Measurements from ENCODE around the gene DLGAP4. TPM values are rescaled to one million over a fixed set of nuclear protein-coding genes. Genes with fewer than 3 reads are reported as not detected.

Gene DLGAP4
- total RNA-seq, 1 donor from 2014 or later, result 20.6 TPM

- no peak for DNase-seq
These were observed 3.5 kb downstream of the DLGAP4 start for GRCh38 chr20:36309643-36310042.

DNA sequence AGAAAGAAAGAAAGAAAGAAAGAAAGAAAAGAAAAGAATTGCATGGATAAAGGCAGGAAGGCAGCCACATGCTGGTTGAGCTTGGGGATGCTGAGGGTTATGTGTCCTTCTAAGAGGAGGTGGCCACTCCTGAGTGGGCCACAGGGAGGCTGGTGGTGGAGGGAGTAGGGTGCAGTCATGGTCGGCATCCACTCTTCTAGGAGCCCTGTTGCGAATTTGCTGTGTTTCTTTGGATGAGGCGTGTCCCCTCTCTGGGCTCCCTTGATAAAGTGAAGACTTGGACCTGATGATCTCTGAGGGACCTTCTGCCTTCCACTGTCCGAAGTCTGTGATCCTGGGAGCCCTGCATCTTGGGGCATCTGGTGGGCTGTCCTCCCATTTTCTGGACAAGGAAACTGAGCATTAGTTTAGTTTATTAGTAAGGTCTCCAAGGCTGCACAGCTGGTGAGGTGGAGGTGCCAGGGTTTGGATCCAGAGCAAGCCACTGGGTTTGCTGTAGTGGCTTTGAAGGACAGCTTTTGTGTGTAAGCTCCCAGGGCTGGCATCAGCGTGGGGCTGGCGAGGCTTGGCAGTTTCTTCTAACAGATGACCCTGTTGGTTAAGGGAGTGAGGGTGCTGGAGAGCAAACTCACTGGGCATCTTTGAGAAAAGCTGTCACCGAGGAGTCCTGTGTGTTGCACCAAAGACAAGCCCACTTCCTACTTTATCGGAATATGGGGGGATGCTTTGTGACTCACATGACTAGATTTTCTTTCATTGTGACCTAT is 4.3 kb downstream of the DLGAP4 start:
- no peak for DNase-seq

DNA sequence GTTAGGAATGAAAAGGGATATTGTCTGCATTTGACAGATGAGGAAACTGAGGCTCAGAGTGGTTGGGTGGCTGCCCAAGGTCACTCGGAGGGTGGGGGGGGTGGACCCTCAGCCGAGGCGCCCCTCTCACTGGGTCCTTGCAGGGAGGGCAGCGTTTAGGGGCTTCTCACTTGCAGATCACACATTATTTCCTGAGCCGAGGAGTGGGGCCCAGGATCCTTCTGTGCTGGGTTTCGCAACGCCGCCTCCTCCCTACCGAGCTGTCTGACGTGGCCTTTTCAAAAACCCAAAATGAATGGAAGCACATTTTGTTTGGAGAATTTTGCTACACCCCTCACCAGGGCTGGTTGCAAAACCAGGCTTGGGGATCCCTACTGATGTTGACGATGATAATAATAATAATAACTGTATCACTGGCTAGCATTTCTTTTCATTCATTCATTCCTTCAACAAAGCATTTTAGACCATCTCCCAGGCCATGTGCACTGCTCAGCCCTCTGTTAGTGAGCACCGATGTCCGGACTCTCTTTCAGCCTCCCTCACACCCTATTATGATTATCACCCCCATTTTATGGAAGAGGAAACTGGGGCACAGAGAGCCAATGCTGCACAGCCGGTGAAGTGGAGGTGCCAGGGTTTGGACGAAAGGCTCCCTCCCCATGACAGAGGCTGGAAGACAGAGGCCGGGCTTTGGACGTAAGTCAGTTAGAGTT is 5.2 kb downstream of the DLGAP4 start:
- no peak for DNase-seq

DNA sequence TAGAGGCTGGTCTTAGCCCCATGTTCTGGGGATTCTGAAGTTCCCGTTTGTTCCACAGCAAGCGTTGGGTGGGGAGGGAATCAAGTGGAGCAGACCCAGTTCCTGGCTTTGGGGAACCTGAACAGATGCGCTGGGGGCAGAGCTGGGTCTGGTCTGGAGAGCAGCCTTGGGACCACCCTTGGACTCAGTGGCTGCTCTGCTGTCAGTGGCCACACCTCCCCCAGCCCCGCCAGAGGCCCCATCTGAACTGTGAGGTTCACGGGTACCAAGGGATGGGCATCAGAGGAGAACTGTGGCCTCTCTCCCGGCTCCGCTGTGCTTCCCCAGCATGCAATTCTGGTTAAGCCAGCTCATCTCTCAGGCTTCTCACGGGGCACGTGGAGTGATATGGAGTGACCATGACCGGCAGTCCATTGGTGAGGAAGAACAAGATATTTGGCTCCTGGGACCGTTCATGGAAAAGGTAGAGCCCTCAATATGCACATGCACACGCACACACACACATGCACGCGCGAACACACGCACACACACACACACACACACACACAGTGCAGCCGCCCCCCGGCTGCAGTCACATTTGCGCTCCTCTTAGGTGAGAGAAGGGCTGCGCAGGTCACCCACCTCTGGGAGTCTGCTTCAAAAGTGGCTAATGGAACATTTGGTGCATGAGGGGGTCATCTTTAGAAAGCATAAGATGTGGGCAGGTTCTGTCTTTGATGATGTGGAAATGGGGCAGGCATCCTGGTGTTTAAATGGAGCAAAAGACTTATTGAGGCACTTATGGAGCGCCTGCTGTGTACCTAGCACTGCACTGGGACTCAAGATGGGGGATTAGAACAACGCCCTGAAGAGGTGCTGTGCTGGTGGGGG is 6.0 kb downstream of the DLGAP4 start:
- DNase-seq, result no peak

GRCh38 chr20:36312724-36313441 is 6.7 kb downstream of the DLGAP4 start:
- DNase-seq, result no peak

DNA sequence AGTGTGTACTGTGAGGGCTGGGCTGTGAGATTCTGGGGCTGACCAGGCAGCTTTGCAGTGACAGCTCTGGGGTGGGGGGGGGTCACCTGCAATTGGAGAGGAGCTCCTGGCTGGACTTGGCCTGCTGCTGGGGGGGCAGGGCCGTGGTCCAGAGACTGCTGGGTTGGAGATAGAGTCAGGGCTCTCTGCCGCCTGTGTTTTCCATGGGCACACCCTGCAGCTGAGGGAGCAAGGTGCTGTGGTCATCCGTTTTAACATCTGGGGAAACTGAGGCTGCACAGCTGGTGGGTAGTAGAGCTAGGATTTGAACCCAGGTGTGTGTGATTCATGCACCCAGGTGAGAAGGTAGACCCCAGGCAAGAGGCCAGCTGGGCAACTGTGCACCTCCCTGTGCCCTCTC is 7.3 kb downstream of the DLGAP4 start:
- DNase-seq, result no peak

GRCh38 chr20:36313926-36314325 is 7.8 kb downstream of the DLGAP4 start:
- no peak for DNase-seq

GRCh38 chr20:36314734-36315544 is 8.8 kb downstream of the DLGAP4 start:
- DNase-seq, result no peak

DNA sequence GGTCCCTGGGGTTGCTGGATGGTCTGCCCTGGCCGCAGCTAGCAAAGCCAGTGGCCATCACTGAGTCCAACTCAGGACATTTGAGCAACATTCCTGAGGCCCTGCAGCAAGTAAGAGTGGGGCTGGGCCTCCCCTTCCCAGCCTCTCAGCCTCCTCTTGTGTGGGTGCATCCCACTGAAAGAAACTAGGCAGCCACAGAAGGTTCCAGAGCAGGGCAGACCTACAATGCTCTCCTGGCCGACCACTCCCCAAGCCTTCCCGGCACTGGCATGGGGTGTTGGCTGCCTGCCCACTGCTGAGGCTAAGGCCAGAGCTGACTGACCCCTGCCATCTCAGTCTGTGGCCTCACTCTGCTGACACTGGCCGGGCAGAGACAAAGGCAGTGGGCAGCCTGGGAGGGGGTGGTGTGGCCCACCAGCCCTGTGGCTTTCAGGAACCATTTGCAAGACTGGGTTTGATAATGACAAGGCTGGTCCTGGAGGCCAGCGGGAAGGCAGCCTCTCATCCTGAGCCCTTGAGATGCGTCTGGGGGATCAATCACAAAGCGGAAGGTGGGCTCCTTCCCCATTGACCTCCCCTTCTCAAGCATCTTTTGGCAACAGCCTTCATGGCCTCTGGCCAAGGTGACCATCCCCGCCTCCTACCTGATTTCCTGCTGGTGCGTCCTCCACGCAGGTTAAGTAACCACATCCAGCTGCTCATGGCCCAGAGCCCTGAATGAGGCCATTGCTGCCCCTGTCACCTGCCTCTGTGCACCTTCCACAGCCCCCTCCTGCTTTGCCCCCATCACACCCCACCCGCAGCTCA is 9.6 kb downstream of the DLGAP4 start:
- DNase-seq, result no peak

- no peak for DNase-seq
These were observed 11.5 kb downstream of the DLGAP4 start for GRCh38 chr20:36317675-36318074.

DNA sequence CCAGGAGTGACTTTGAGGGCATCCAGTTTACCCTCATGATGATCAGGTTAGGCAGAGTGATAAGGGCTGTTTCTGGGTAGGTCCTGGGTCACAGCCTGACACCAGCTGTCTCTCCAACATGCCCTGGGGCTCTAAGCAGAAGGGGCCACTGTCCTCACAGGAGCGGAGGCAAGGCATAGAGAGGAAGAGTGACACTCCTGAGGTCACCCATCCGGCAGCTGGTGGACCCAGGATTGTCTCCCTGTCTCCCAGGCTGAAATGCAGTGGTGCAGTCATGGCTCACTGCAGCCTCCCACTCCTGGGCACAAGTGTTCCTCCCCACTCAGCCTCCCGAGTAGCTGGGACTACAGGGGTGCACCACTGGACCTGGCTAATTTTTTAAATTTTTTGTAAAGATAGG is 12.0 kb downstream of the DLGAP4 start:
- no peak for DNase-seq

DNA sequence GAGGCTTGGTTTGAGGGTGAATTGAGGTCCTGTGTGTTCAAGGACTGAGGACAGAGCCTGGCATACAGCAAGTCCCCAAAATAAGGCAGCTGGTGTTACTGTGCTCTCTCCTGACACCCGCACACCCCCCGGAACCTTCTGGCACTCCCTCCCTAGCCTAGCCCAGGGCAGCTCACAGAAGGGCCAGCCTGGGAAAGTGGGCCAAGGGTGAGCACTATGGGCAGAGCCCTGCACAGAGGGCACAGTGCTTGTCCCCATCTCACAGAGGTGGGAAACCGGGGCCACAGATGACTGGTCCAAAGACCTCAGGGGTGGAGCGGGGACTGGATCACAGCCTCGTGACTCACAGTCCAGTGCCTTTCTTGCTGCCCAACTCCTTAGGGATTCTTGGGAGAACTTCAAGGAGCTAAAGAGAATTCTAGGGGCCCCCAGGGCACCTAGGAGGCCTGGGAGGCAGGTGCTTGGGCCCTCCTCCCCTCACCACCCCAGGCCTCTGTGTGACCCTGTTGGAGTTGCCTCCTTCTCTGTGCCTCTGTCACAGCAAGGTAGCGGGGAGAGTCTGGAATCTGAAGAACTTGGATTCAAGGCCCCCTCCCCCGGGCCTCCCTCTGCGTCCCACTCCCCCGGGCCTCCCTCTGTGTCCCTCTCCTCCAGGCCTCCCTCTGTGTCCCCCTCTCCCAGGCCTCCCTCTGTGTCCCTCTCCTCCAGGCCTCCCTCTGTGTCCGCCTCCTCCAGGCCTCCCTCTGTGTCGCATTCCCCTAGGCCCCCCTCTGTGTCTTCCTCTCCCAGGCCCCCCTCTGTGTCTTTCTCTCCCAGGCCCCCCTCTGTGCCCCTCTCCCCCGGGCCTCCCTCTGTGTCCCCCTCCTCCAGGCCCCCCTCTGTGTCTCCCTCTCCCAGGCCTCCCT is 13.5 kb downstream of the DLGAP4 start:
- no peak for DNase-seq

DNA sequence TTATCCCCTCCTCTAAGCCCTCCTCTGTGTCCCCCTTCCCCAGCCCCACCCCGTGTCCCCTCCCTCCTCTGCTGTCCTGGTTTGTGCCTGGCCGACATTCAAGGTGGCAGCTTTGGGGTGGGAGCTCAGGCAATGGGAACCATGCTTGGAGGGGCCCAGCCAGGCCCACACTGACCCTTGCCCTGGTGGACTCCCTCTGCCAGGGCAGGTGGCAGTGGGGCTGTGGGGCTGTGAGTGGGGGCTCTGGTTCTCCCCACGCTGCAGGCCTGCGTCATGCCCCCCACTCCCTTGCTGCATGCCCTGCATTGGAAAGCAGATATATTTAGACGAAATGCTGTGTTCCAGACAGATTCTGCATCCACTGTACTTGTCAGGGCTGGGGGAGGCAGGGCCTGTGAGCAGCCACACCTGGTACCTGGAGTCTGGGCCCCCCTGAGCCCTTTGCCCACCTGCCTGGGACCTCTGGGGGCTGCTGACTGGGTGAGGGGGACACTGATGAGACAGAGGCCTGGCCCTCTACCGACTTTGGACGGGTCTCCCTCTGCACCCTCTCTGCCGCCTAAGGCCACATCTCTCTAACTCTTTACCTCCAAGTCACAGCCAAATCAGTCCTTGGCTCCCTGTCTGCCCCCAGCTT is 14.2 kb downstream of the DLGAP4 start:
- DNase-seq, result no peak

DNA sequence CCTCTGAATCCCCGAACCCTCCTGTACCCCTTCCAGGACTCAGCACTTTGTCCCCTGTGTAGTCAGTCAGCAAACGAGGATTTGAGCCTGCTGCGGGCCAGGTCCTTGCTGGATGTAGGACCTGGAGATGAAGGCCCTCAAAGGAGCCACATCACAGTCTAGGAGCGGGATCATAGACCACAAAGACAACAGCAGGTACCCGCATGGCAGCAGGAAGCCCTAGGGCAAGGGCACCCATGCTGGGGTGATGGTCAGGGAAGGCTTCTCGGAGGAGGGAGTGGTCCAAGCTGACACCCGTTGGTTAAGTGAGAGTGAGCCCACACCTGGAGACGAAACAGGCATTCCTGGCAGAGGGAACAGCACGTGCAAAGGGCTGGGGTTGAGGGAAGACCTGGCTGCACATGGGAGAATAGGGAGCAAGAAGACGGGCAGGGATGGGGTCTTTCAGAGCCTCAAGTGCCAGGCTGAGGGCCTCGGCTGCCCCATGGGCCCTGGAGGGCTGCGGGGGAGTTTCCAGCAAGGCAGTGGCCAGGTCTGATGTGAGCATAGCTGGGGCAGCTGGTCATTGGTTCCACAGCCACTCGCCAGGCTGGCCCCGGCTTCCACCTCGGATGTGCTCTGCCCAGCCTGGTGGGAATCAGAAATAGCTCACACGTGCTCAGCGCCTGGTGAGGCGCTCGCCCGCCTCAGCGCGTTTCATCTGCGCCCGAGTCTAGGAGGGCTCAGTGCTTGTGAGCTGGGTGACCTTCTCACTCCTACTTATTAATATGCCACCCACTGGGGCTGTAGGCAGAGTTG is 15.0 kb downstream of the DLGAP4 start:
- no peak for DNase-seq

DNA sequence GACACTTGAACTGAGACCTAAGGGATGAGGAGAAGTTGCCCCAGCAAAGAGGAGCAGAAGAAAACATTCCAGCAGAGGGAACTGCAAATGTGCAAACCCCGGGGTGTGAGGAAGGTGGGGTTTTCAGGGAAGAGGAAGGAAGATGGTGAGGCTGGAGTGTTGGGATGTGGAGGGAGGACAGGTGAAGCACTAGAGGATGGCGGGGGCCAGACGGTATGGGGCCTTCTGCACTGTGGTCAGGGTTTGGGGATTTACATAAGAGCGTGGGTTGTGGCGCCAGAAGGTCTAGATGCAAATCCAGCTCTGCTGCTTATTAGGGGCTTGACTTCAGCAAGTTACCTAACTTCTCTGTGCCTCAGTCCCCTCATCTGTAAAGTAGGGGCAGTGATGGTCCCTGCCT is 16.0 kb downstream of the DLGAP4 start:
- DNase-seq, result no peak

DNA sequence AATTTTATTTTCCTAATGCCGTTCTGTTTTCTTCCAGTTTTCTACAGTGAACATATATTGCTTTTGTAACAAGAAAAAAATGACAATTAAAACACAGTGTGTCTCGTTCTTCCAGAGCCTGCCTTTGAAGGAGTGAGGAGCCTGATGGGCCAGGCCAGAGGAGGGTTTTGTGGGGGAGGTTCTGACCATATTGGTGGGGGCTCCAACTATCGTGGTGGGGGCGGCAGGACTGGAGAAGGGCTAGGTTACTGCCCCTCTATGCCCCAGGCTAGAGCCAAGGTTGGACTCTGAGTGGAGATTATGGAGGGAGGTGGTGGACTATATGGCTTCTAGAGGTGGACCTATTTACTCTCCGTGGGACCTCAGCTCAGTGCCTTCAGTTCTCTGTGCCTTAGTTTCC is 24.0 kb downstream of the DLGAP4 start:
- DNase-seq, result no peak

- DNase-seq, result no peak
These were observed 25.1 kb downstream of the DLGAP4 start for GRCh38 chr20:36331209-36331608.

DNA sequence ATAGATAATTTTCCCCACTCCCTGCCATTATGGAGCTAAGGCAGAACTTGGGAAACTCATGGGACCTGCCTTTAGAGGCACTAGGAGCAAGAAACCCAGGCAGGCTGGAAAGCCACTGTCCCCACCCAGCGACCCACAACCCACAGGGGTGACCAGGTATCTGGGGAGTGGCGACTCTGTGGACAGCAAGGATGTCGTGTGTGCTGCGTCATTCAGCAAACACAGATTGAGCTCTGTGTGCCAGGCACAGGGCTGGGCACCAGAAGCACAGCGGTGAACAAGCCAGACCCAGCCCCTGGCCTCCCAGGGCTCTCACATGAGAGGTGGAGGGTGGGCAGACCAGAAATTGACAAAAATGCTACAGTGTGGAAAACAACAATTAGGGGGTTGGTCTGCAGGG is 27.7 kb downstream of the DLGAP4 start:
- no peak for DNase-seq
